Pulmonary artery endothelial cell (primary cell): ENCODE measurements around the gene GNAI1. TPM values are rescaled to one million over a fixed set of nuclear protein-coding genes. Genes with fewer than 3 reads are reported as not detected.

Experiments used
- DNase-seq: peaks from one replicate; pipeline ENCODE4 v3.0.0-alpha.2; 2011; ENCODE audit warnings: low read depth, low spot score
- total RNA-seq: library from RNA; depleted of rRNA; stranded (reverse); fragments of >200 nt; gene quantifications from 2 replicates; pipeline ENCODE4 v1.2.3, GENCODE V29; 2014

The GNAI1 gene
- total RNA-seq, result 4.2 and 10.0 TPM in 2 replicates

- no peak for DNase-seq
Observed at GRCh38 chr7:80134536-80135308, at the start of gene GNAI1. TSS of gene GNAI1 (plus strand) at chr7:80134831. CDS start at chr7:80135161, 330 bp downstream.

- no peak for DNase-seq
Observed at GRCh38 chr7:80087051-80087770, 47.4 kb upstream of the GNAI1 start.

- DNase-seq, result no peak
Observed at GRCh38 chr7:80087771-80088170, 46.9 kb upstream of the GNAI1 start.

- no peak for DNase-seq
Observed at GRCh38 chr7:80088705-80089104, 45.9 kb upstream of the GNAI1 start.

- no peak for DNase-seq
Observed at GRCh38 chr7:80089366-80089765, 45.3 kb upstream of the GNAI1 start.

GRCh38 chr7:80093349-80093748 is 41.3 kb upstream of the GNAI1 start:
- DNase-seq, result no peak

- DNase-seq, result no peak
Observed at GRCh38 chr7:80095545-80095944, 39.1 kb upstream of the GNAI1 start.

GRCh38 chr7:80097756-80098155 is 36.9 kb upstream of the GNAI1 start:
- DNase-seq, result no peak

- DNase-seq, result no peak
Observed at GRCh38 chr7:80098795-80099194, 35.8 kb upstream of the GNAI1 start.

GRCh38 chr7:80100254-80100653 is 34.4 kb upstream of the GNAI1 start:
- no peak for DNase-seq

GRCh38 chr7:80105701-80106408 is 28.8 kb upstream of the GNAI1 start:
- no peak for DNase-seq

GRCh38 chr7:80106498-80107113 is 28.0 kb upstream of the GNAI1 start:
- peak; percentile 5 for DNase-seq

- DNase-seq, result no peak
Observed at GRCh38 chr7:80107278-80107677, 27.4 kb upstream of the GNAI1 start.

GRCh38 chr7:80110376-80110775 is 24.3 kb upstream of the GNAI1 start:
- DNase-seq, result no peak

- no peak for DNase-seq
Observed at GRCh38 chr7:80114159-80114558, 20.5 kb upstream of the GNAI1 start.

GRCh38 chr7:80124526-80125264 is 9.9 kb upstream of the GNAI1 start:
- DNase-seq, result no peak

GRCh38 chr7:80127412-80128160 is 7.0 kb upstream of the GNAI1 start:
- no peak for DNase-seq

- no peak for DNase-seq
Observed at GRCh38 chr7:80128918-80129317, 5.7 kb upstream of the GNAI1 start.

- no peak for DNase-seq
Observed at GRCh38 chr7:80129785-80130184, 4.8 kb upstream of the GNAI1 start.

- DNase-seq, result no peak
Observed at GRCh38 chr7:80131675-80132435, 2.8 kb upstream of the GNAI1 start.
